Measurements from ENCODE around the gene ADARB2. TPM values are rescaled to one million over a fixed set of nuclear protein-coding genes. Genes with fewer than 3 reads are reported as not detected.
A peak's percentile ranks its signal among the peaks of the same experiment; 100 is the strongest.

Gene ADARB2
- total and polyA plus RNA-seq, 2 experiments from 2014 or later: 2.0 to 5.0 TPM

- Histone ChIP-seq H3K9me2 (ENCODE audit: insufficient read depth) (no peaks in the 10 kb centered on the region), H3K79me2 (replicated peaks; ENCODE audit: insufficient read depth) (no peaks in the 10 kb centered on the region), H3K4me3 (peak overlapping the region; percentile 44), H2AFZ (0 out of 2 replicates have a peak overlapping the region, but pooled peaks have one; percentile 29), H4K20me1 (replicated peaks; ENCODE audit: insufficient read depth) (no peaks in the 10 kb centered on the region; the same call in 1 of the 2 replicates), H3K27ac (ENCODE audit: low read depth) (no peak overlapping the region), H3K27me3 (ENCODE audit: insufficient read depth) (no peaks in the 10 kb centered on the region), H3K36me3 (ENCODE audit: insufficient read depth) (no peaks in the 10 kb centered on the region), H3K4me1 (ENCODE audit: insufficient read depth) (peaks cover 14% of the 10 kb centered on the region), H3K4me2 (peak overlapping the region; percentile 72), H3F3A (replicated peaks; ENCODE audit: low read depth) (no peaks in the 10 kb centered on the region)
- Mint-ChIP-seq H3K36me3 (ENCODE audit: low read depth) (no peaks in the 10 kb centered on the region), H3K27ac (no peak overlapping the region), H3K4me1 (peaks cover 51% of the 10 kb centered on the region), H3K27me3 (ENCODE audit: insufficient read depth, low read depth, poor library complexity) (peaks cover 27% of the 10 kb centered on the region), H3K9me3 (no peaks in the 10 kb centered on the region), H3K4me3 (peak overlapping the region; percentile 73)
- ATAC-seq: no peak
- TF ChIP-seq CREB1 (CRISPR knock-in tag; IDR thresholded peaks at IDR 0.05; ENCODE audit: low read depth) (no peak), STAT1 (IDR thresholded peaks at IDR 0.05; ENCODE audit: unreplicated experiment) (no peak), REST (IDR thresholded peaks at IDR 0.05; ENCODE audit: unreplicated experiment) (no peak), ZNF462 (CRISPR knock-in tag; IDR thresholded peaks at IDR 0.05) (no peak), ZNF114 (CRISPR knock-in tag; IDR thresholded peaks at IDR 0.05) (no peak), NANOG (IDR thresholded peaks at IDR 0.05; ENCODE audit: borderline replicate concordance) (no peak), JUNB (IDR thresholded peaks at IDR 0.05; ENCODE audit: unreplicated experiment) (no peak), ZNF331 (CRISPR knock-in tag; IDR thresholded peaks at IDR 0.05; ENCODE audit: low read depth) (no peak), EZH2phosphoT487 (IDR thresholded peaks at IDR 0.05; ENCODE audit: unreplicated experiment) (no peak), POLR2AphosphoS5 (IDR thresholded peaks at IDR 0.05; ENCODE audit: low read depth) (no peak), EZH2 (IDR thresholded peaks at IDR 0.05; ENCODE audit: low read depth, unreplicated experiment) (no peak), CTCF (conservative IDR thresholded peaks at IDR 0.05; ENCODE audit: low read depth in 2 of 2) (no peak), ETS1 (IDR thresholded peaks at IDR 0.05) (no peak)
- no peak for DNase-seq (ENCODE audit: low spot score)
Observed at GRCh38 chr10:1608408-1608807, 128.9 kb downstream of the ADARB2 start.
